ENCODE measurements around the gene GRM7. TPM values are rescaled to one million over a fixed set of nuclear protein-coding genes. Genes with fewer than 3 reads are reported as not detected.
"Not testable (repeated sequence)": the region's sequence is repeated elsewhere in the genome, so short reads cannot be mapped to it uniquely, and the experiment has no call there.

The GRM7 gene
- polyA plus RNA-seq (ENCODE audit: insufficient read length in 4 of 4), result 1 to 10 TPM; 1.9 to 2.2 (median 2.2) TPM

- peak in 2 of 4 donors; percentile 23 to 65 for DNase-seq (ENCODE audit: low read depth in 4 of 4, low spot score in 3 of 4)
Measured at GRCh38 chr3:6860954-6861624, at the start of gene GRM7. Gene GRM7, plus strand, starts transcription at chr3:6861115.

GRCh38 chr3:6821411-6821810 lies 39.5 kb upstream of the GRM7 start:
- no peak for DNase-seq (ENCODE audit: low read depth in 4 of 4, low spot score in 3 of 4)

- no peak for DNase-seq (ENCODE audit: low read depth in 4 of 4, low spot score in 3 of 4)
Measured at GRCh38 chr3:6825524-6825923, 35.4 kb upstream of the GRM7 start.

- no peak for DNase-seq (ENCODE audit: low read depth in 4 of 4, low spot score in 3 of 4)
Measured at GRCh38 chr3:6827453-6827852, 33.5 kb upstream of the GRM7 start.

- DNase-seq (ENCODE audit: low read depth in 4 of 4, low spot score in 3 of 4), result no peak
Measured at GRCh38 chr3:6844723-6845122, 16.2 kb upstream of the GRM7 start.

- no peak for DNase-seq (ENCODE audit: low read depth in 4 of 4, low spot score in 3 of 4)
Measured at GRCh38 chr3:6854184-6854583, 6.7 kb upstream of the GRM7 start.

- no peak for DNase-seq (ENCODE audit: low read depth in 4 of 4, low spot score in 3 of 4)
Measured at GRCh38 chr3:6857510-6857909, 3.4 kb upstream of the GRM7 start.

GRCh38 chr3:6860149-6860953 lies 564 bp upstream of the GRM7 start:
- peak in 1 of 4 donors; percentile 5 for DNase-seq (ENCODE audit: low read depth in 4 of 4, low spot score in 3 of 4)

- peak in 1 of 4 donors; percentile 5 for DNase-seq (ENCODE audit: low read depth in 4 of 4, low spot score in 3 of 4)
Measured at GRCh38 chr3:6861625-6862000, 698 bp downstream of the GRM7 start.

- DNase-seq (ENCODE audit: low read depth in 4 of 4, low spot score in 3 of 4), result peak in 2 of 4 donors; percentile 18 to 35
Measured at GRCh38 chr3:6862041-6862879, 1.3 kb downstream of the GRM7 start.

GRCh38 chr3:6862880-6863195 lies 1.9 kb downstream of the GRM7 start:
- DNase-seq (ENCODE audit: low read depth in 4 of 4, low spot score in 3 of 4), result peak in 1 of 4 donors; percentile 7

GRCh38 chr3:6867269-6867668 lies 6.4 kb downstream of the GRM7 start:
- no peak for DNase-seq (ENCODE audit: low read depth in 4 of 4, low spot score in 3 of 4)

- DNase-seq (ENCODE audit: low read depth in 4 of 4, low spot score in 3 of 4), result no peak
Measured at GRCh38 chr3:6878731-6879130, 17.8 kb downstream of the GRM7 start.

GRCh38 chr3:6912240-6912639 lies 51.3 kb downstream of the GRM7 start:
- DNase-seq (ENCODE audit: low read depth in 4 of 4, low spot score in 3 of 4), result no peak

- no peak for DNase-seq (ENCODE audit: low read depth in 4 of 4, low spot score in 3 of 4)
Measured at GRCh38 chr3:6915898-6916297, 55.0 kb downstream of the GRM7 start.

- DNase-seq (ENCODE audit: low read depth in 4 of 4, low spot score in 3 of 4), result no peak
Measured at GRCh38 chr3:6921066-6921465, 60.2 kb downstream of the GRM7 start.

- DNase-seq (ENCODE audit: low read depth in 4 of 4, low spot score in 3 of 4), result no peak
Measured at GRCh38 chr3:6921876-6922275, 61.0 kb downstream of the GRM7 start.

- DNase-seq (ENCODE audit: low read depth in 4 of 4, low spot score in 3 of 4), result no peak
Measured at GRCh38 chr3:6928064-6928463, 67.1 kb downstream of the GRM7 start.

- DNase-seq (ENCODE audit: low read depth in 4 of 4, low spot score in 3 of 4), result no peak
Measured at GRCh38 chr3:6929918-6930317, 69.0 kb downstream of the GRM7 start.

- not testable (repeated sequence) for DNase-seq (ENCODE audit: low read depth in 4 of 4, low spot score in 3 of 4)
Measured at GRCh38 chr3:6935418-6935817, 74.5 kb downstream of the GRM7 start.

- DNase-seq (ENCODE audit: low read depth in 4 of 4, low spot score in 3 of 4), result no peak
Measured at GRCh38 chr3:6935970-6936369, 75.1 kb downstream of the GRM7 start.

Measured in left renal pelvis (tissue), 4 donors.